NAMALWA (cell line): ENCODE measurements around the gene LYL1.

ENCODE experiments used
- DNase-seq: peaks from one replicate; pipeline ENCODE4 v3.0.0-alpha.2; 2015; ENCODE audit warnings: low spot score

Gene LYL1

GRCh38 chr19:13129384-13129783 lies 26.7 kb upstream of the LYL1 start:
- no peak for DNase-seq

- DNase-seq: no peak
These were observed 25.9 kb upstream of the LYL1 start for GRCh38 chr19:13128583-13128982.

- no peak for DNase-seq
These were observed 25.3 kb upstream of the LYL1 start for GRCh38 chr19:13127811-13128575.

- no peak for DNase-seq
These were observed 24.4 kb upstream of the LYL1 start for GRCh38 chr19:13127051-13127450.

GRCh38 chr19:13122980-13123957 lies 20.6 kb upstream of the LYL1 start:
- no peak for DNase-seq

- no peak for DNase-seq
These were observed 19.7 kb upstream of the LYL1 start for GRCh38 chr19:13122275-13122878.

GRCh38 chr19:13121551-13122274 lies 19.1 kb upstream of the LYL1 start:
- DNase-seq: no peak

- no peak for DNase-seq
These were observed 18.2 kb upstream of the LYL1 start for GRCh38 chr19:13120817-13121216.

- no peak for DNase-seq
These were observed 17.4 kb upstream of the LYL1 start for GRCh38 chr19:13120031-13120430.

- no peak for DNase-seq
These were observed 17.0 kb upstream of the LYL1 start for GRCh38 chr19:13119627-13120026.

GRCh38 chr19:13118424-13119193 lies 16.0 kb upstream of the LYL1 start:
- DNase-seq: peak; percentile 40

GRCh38 chr19:13117772-13118423 lies 15.2 kb upstream of the LYL1 start, which contains the start of gene NACC1:
Gene NACC1 (plus strand): TSS chr19:13118264. CDS start chr19:13135208, 16,944 bp downstream.
- peak; percentile 92 for DNase-seq

- DNase-seq: no peak
These were observed 14.6 kb upstream of the LYL1 start for GRCh38 chr19:13117176-13117771.

GRCh38 chr19:13116282-13117175 lies 13.9 kb upstream of the LYL1 start, which contains the start of gene TRMT1:
Gene TRMT1 (minus strand): TSS chr19:13116740. CDS start chr19:13116399, 341 bp downstream.
- DNase-seq: peak; percentile 95

GRCh38 chr19:13115936-13116281 lies 13.3 kb upstream of the LYL1 start:
- no peak for DNase-seq

- DNase-seq: no peak
These were observed 9.9 kb upstream of the LYL1 start for GRCh38 chr19:13112555-13112954.

- DNase-seq: no peak
These were observed 7.5 kb upstream of the LYL1 start for GRCh38 chr19:13110099-13110610.

GRCh38 chr19:13109361-13110098 lies 6.9 kb upstream of the LYL1 start:
- no peak for DNase-seq
